ENCODE measurements around the gene IRGC. TPM values are rescaled to one million over a fixed set of nuclear protein-coding genes. Genes with fewer than 3 reads are reported as not detected.

Gene IRGC
- total RNA-seq, 1 experiment from 2014 or later: not detected

DNA sequence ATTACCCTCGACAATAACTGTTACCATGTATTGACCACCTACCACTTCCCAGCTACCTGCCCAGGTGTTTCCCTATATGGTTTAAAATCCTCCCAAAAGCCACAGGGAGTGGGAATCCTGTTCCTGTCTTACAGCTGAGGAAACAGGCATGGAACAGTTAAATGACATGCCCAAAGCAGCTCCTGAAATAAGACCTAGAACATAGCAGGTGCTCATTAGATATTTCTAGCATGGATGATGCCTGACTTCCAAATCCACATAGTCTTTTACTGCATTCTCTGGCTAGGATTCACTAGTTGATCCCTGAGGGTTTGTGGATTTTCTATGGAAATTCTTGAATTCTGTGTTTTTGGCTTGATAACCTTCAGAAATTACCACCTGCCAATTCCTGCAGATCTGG lies 51.9 kb downstream of the IRGC start:
- Mint-ChIP-seq H3K9me3 (ENCODE audit: unreplicated experiment) (no peaks in the 10 kb centered on the region), H3K27ac (ENCODE audit: unreplicated experiment) (no peak overlapping the region), H3K36me3 (ENCODE audit: insufficient read depth, unreplicated experiment) (peaks cover 12% of the 10 kb centered on the region), H3K4me1 (ENCODE audit: low read depth, unreplicated experiment) (peaks cover 19% of the 10 kb centered on the region), H3K4me3 (ENCODE audit: unreplicated experiment) (no peak overlapping the region), H3K27me3 (ENCODE audit: insufficient read depth, unreplicated experiment) (no peaks in the 10 kb centered on the region)
- ChIA-PET CTCF (interaction anchor here (1.0 kb wide), 1 partner anchor 42 kb away, joined by 3 read pairs; no protein-coding TSS in a partner anchor), POLR2A (interaction anchor here (0.8 kb wide), 1 partner anchor 13 kb away, joined by 5 read pairs; the partner anchor contains the start of gene SMG9)
- DNase-seq: no peak
- peaks cover 5% of the 10 kb centered on the region; the same call in 1 of the 2 replicates for H3K4me1 ChIP-seq
- TF ChIP-seq, protein P1, sequence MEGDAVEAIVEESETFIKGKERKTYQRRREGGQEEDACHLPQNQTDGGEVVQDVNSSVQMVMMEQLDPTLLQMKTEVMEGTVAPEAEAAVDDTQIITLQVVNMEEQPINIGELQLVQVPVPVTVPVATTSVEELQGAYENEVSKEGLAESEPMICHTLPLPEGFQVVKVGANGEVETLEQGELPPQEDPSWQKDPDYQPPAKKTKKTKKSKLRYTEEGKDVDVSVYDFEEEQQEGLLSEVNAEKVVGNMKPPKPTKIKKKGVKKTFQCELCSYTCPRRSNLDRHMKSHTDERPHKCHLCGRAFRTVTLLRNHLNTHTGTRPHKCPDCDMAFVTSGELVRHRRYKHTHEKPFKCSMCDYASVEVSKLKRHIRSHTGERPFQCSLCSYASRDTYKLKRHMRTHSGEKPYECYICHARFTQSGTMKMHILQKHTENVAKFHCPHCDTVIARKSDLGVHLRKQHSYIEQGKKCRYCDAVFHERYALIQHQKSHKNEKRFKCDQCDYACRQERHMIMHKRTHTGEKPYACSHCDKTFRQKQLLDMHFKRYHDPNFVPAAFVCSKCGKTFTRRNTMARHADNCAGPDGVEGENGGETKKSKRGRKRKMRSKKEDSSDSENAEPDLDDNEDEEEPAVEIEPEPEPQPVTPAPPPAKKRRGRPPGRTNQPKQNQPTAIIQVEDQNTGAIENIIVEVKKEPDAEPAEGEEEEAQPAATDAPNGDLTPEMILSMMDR (IDR thresholded peaks at IDR 0.05; ENCODE audit: insufficient read depth in 1 of 2, low read depth in 1 of 2, low read length in 1 of 2, severe bottlenecking in 1 of 2, unreplicated experiment in 1 of 2): no peak
- BruUV-seq (replicated peaks): no TSS peak
- intact Hi-C loops (cut with micrococcal nuclease; ENCODE audit: unreplicated experiment): no loop called here
- H3K27me3 ChIP-seq (replicated peaks; ENCODE audit: control insufficient read depth, insufficient read depth, low read length): no peaks in the 10 kb centered on the region
- H3K36me3 ChIP-seq (ENCODE audit: control insufficient read depth, insufficient read depth, low read length): peaks cover 1% of the 10 kb centered on the region; the same call in 1 of the 2 replicates
- no peaks in the 10 kb centered on the region for H3K9me3 ChIP-seq
- H3K4me3 ChIP-seq (ENCODE audit: low read depth, low read length): no peak overlapping the region

- Mint-ChIP-seq H3K4me1 (ENCODE audit: low read depth, unreplicated experiment) (peaks cover 19% of the 10 kb centered on the region), H3K27me3 (ENCODE audit: insufficient read depth, unreplicated experiment) (no peaks in the 10 kb centered on the region), H3K4me3 (ENCODE audit: unreplicated experiment) (no peak overlapping the region), H3K36me3 (ENCODE audit: insufficient read depth, unreplicated experiment) (peaks cover 7% of the 10 kb centered on the region), H3K27ac (ENCODE audit: unreplicated experiment) (peak overlapping the region; percentile 63), H3K9me3 (ENCODE audit: unreplicated experiment) (no peaks in the 10 kb centered on the region)
- POLR2A ChIA-PET: interaction anchor here (0.8 kb wide), 1 partner anchor 14 kb away, joined by 5 read pairs; the partner anchor contains the start of gene SMG9
- intact Hi-C loops (cut with micrococcal nuclease; ENCODE audit: unreplicated experiment): no loop called here
- peak; percentile 50 to 59 for DNase-seq
- CTCF ChIA-PET: interaction anchor here (1.0 to 1.1 kb wide), 2 partner anchors 43 to 249 kb away, joined by 3 read pairs; no protein-coding TSS in a partner anchor
- Histone ChIP-seq H3K4me1 (peaks cover 5% of the 10 kb centered on the region; the same call in 1 of the 2 replicates), H3K9me3 (no peaks in the 10 kb centered on the region), H3K36me3 (ENCODE audit: control insufficient read depth, insufficient read depth, low read length) (peaks cover 1% of the 10 kb centered on the region; the same call in 1 of the 2 replicates), H3K4me3 (ENCODE audit: low read depth, low read length) (no peak overlapping the region), H3K27me3 (replicated peaks; ENCODE audit: control insufficient read depth, insufficient read depth, low read length) (no peaks in the 10 kb centered on the region)
- TF ChIP-seq, protein P1 (IDR thresholded peaks at IDR 0.05; ENCODE audit: insufficient read depth in 1 of 2, low read depth in 1 of 2, low read length in 1 of 2, severe bottlenecking in 1 of 2, unreplicated experiment in 1 of 2): no peak
- no TSS peak for BruUV-seq (replicated peaks)
These were observed 52.6 kb downstream of the IRGC start for GRCh38 chr19:43768273-43769050.

DNA sequence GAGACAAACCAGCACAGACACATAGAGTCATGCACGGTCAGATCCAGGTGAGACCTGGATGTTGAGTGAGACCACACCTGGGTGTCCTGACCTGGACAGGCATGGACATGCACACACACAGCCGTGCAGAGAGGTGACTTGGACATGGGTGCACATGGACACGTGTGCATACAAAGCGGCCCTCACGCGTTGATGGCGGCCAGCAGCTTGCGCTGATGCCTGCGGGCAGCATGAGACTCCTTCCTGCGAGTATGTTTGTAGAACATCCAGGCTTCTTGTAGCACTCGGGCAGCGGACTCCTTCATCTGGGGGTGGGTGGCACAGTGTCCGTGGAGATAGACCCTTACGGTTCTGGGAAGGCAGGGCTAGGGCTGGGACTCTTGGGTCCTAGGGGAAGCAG lies 53.4 kb downstream of the IRGC start:
- Histone ChIP-seq H3K4me3 (ENCODE audit: low read depth, low read length) (no peak overlapping the region), H3K9me3 (no peaks in the 10 kb centered on the region), H3K36me3 (ENCODE audit: control insufficient read depth, insufficient read depth, low read length) (peaks cover 1% of the 10 kb centered on the region; the same call in 1 of the 2 replicates), H3K4me1 (peaks cover 5% of the 10 kb centered on the region; the same call in 1 of the 2 replicates), H3K27me3 (replicated peaks; ENCODE audit: control insufficient read depth, insufficient read depth, low read length) (no peaks in the 10 kb centered on the region)
- Mint-ChIP-seq H3K27me3 (ENCODE audit: insufficient read depth, unreplicated experiment) (no peaks in the 10 kb centered on the region), H3K9me3 (ENCODE audit: unreplicated experiment) (no peaks in the 10 kb centered on the region), H3K36me3 (ENCODE audit: insufficient read depth, unreplicated experiment) (peaks cover 5% of the 10 kb centered on the region), H3K4me3 (ENCODE audit: unreplicated experiment) (no peak overlapping the region), H3K27ac (ENCODE audit: unreplicated experiment) (peak overlapping the region; percentile 63), H3K4me1 (ENCODE audit: low read depth, unreplicated experiment) (peaks cover 19% of the 10 kb centered on the region)
- BruUV-seq (replicated peaks): no TSS peak
- intact Hi-C loops (cut with micrococcal nuclease; ENCODE audit: unreplicated experiment): no loop called here
- DNase-seq: no peak
- ChIA-PET POLR2A (no interaction called here), CTCF (interaction anchor here (1.1 kb wide), 1 partner anchor 250 kb away, joined by 3 read pairs; no protein-coding TSS in a partner anchor)
- TF ChIP-seq, protein P1 (IDR thresholded peaks at IDR 0.05; ENCODE audit: insufficient read depth in 1 of 2, low read depth in 1 of 2, low read length in 1 of 2, severe bottlenecking in 1 of 2, unreplicated experiment in 1 of 2): no peak

Other genes starting within 250 kb of the IRGC start
- 33.1 and 35.7 TPM in 2 replicates for gene PHLDB3, start 211.3 kb upstream of the IRGC start, total RNA-seq (2022)
- 39.6 and 42.5 TPM in 2 replicates for gene ETHE1, start 188.9 kb upstream of the IRGC start, total RNA-seq (2022)
- gene ZNF575, start 182.9 kb upstream of the IRGC start, total RNA-seq (2022): 1.00 and 1.2 TPM in 2 replicates
- 40.7 and 44.5 TPM in 2 replicates for gene XRCC1, start 140.5 kb upstream of the IRGC start, total RNA-seq (2022)
- gene PINLYP, start 140.3 kb upstream of the IRGC start, total RNA-seq (2022): 0.30 TPM in 1 of 2 replicates, not detected in the other
- 27.7 and 30.1 TPM in 2 replicates for gene IRGQ, start 119.9 kb upstream of the IRGC start, total RNA-seq (2022)
- 13.2 and 16.9 TPM in 2 replicates for gene ZNF576, start 119.5 kb upstream of the IRGC start, total RNA-seq (2022)
- 0.81 and 1.0 TPM in 2 replicates for gene SRRM5, start 104.0 kb upstream of the IRGC start, total RNA-seq (2022)
- 38.9 and 39.5 TPM in 2 replicates for gene ZNF428, start 96.4 kb upstream of the IRGC start, total RNA-seq (2022)
- gene CADM4, start 76.2 kb upstream of the IRGC start, total RNA-seq (2022): 10.4 and 13.2 TPM in 2 replicates
- gene PLAUR, start 45.9 kb upstream of the IRGC start, total RNA-seq (2022): 2.2 and 3.1 TPM in 2 replicates
- gene SMG9, start 38.9 kb downstream of the IRGC start, total RNA-seq (2022): 87.6 and 98.8 TPM in 2 replicates
- 3.0 and 4.0 TPM in 2 replicates for gene KCNN4, start 64.9 kb downstream of the IRGC start, total RNA-seq (2022)
- gene LYPD5, start 86.4 kb downstream of the IRGC start, total RNA-seq (2022): 0.93 and 0.95 TPM in 2 replicates
- 12.0 and 14.7 TPM in 2 replicates for gene ZNF283, start 111.2 kb downstream of the IRGC start, total RNA-seq (2022)
- gene ZNF404, start 167.9 kb downstream of the IRGC start, total RNA-seq (2022): 0.43 and 1.1 TPM in 2 replicates
- 14.8 and 14.9 TPM in 2 replicates for gene ZNF45, start 219.2 kb downstream of the IRGC start, total RNA-seq (2022)
- 4.3 and 6.2 TPM in 2 replicates for gene ZNF221, start 235.2 kb downstream of the IRGC start, total RNA-seq (2022)